ENCODE results near the gene TBATA.

DNA sequence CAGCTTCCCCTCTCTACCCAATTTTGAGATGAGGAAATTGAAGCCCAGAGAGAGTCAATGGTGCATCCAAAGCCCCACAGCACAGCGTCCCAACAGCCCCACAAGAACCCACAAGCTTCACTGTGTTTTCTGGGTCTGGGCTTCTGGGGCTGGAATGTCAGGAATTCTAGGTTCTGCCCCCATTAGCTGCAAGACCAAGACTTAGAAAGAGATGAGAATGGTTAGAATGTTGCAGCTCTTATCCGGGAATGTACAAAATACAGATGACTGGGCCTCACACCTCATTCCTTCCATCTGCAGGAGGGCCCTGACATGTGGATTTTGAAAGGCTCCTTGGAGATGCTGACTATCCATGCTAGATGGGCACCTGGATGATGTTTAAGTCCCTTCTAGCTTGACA, 24.5 kb upstream of the TBATA start:
- TF ChIP-seq, protein P1, sequence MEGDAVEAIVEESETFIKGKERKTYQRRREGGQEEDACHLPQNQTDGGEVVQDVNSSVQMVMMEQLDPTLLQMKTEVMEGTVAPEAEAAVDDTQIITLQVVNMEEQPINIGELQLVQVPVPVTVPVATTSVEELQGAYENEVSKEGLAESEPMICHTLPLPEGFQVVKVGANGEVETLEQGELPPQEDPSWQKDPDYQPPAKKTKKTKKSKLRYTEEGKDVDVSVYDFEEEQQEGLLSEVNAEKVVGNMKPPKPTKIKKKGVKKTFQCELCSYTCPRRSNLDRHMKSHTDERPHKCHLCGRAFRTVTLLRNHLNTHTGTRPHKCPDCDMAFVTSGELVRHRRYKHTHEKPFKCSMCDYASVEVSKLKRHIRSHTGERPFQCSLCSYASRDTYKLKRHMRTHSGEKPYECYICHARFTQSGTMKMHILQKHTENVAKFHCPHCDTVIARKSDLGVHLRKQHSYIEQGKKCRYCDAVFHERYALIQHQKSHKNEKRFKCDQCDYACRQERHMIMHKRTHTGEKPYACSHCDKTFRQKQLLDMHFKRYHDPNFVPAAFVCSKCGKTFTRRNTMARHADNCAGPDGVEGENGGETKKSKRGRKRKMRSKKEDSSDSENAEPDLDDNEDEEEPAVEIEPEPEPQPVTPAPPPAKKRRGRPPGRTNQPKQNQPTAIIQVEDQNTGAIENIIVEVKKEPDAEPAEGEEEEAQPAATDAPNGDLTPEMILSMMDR (IDR thresholded peaks at IDR 0.05): no peak
- TF ChIP-seq ZFX (IDR thresholded peaks at IDR 0.05; ENCODE audit: borderline replicate concordance): no peak

Measured in 22Rv1 (cell line).